Effector CD4-positive, alpha-beta T cell (primary cell): Measurements from ENCODE around the gene STXBP5.
"Not testable (repeated sequence)": the region's sequence is repeated elsewhere in the genome, so short reads cannot be mapped to it uniquely, and the experiment has no call there.

Source experiments
- DNase-seq: peaks from one replicate; pipeline ENCODE4 v3.0.0-alpha.2; 2020

Gene STXBP5

DNA sequence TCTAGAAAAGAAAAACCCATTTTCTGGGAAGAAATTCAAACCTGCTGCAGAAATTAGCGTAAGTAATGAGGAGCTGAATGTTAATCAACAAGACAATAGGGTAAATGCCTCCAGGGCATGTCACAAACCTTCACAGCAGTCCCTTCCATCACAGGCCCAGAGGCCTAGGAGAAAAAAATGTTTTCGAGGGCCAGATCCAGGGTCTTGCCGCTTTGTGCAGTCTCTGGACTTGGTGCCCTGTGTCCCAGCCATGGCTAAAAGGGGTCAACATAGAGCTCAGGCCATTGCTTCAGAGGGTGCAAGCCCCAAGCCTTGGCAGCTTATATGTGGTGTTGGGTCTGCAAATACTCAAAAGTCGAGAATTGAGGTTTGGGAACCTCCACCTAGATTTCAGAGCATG, 99.8 kb downstream of the STXBP5 start:
- DNase-seq = no peak

DNA sequence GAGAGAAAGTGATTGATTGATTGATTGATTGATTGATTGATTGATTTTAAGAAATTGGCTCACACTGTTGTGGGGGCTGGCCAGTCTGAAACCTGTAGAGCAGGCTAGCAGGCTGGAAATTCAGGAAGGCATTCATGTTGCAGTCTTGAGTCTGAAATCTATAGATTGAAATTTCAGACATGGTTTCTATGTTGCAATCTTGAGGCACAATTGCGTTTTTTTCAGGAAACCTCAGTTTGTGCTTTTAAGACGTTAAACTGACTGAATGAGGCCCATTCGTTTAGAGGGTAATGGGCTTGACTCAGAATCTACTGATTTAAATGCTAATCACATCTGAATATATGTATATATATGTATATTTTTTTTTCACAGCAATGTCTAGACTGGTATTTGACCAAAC, 106.3 kb downstream of the STXBP5 start:
- DNase-seq = no peak

DNA sequence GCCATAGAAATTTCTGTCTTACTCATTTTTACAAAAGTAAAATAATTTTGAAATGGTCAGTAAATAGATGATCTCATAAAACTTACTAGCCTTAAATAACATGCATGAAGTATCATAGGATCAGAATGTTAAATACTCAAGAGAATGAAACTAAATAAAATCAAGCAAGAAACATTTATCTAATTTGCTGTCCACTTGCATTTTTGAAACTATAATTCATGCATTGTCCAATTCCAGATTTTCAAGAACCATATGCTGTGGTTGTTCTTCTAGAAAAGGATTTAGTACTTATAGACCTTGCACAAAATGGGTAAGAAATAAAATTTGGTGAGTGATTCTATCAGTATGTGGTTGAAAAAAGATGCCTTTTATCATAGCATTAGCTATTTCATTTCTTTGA, 107.0 kb downstream of the STXBP5 start:
- DNase-seq = no peak

DNA sequence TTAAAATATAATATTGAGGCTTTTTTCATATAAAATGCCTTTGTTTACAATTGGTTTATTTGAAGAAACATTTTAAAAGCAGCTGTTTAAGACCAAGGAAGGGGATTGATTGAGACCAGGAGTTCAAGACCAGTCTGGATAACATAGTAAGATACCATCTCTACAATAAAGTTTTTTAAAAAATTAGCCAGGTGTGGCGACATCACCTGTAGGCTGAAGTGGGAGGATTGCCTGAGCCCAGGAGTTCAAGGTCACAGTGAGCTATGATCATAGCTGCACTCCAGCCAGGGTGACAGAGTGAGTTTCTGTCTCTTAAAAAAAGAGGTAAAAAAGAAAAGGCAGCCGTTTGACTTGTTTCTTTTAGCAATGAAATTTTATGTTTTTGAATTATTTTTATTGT, 117.0 kb downstream of the STXBP5 start:
- DNase-seq = no peak

DNA sequence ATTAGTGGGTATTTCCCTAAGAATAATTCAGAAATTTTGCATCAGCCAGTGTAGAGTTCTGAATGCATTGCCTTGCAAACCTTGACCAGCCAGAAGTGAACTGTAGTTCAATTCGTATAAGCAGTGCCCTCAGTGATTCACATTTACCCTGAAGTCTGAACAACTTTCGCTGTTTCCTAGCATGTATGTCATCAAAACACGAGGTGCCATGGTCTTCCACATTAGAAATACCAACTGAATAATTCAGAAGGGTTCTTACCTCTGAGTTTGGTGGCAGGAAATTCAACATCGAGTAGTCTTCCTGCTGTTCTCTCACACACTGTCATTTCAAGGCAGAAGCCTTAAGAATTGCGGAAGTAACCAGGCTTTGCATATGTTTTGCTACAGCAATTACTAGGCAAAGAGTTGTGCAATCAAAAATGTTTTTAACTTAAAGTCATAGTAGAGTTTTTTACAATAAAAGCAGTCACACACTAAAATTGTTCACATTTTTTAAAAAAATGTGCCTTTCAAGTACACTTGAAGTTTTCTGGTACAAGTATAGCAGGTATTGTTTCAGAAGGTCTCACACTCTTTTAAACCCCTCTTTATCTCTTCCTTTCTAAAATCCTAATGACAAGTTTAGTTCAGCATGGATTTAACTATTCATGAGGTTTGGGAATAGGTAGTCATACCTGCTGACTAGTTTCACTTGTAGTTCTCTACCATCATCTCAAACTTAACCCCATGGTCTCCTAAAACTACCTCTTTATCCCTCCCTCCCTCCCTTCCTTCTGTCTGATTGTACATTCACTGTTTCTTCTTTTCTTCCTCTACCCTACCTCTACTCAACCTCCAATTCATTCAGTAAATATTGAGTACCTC, 118.3 kb downstream of the STXBP5 start:
- no peak for DNase-seq

DNA sequence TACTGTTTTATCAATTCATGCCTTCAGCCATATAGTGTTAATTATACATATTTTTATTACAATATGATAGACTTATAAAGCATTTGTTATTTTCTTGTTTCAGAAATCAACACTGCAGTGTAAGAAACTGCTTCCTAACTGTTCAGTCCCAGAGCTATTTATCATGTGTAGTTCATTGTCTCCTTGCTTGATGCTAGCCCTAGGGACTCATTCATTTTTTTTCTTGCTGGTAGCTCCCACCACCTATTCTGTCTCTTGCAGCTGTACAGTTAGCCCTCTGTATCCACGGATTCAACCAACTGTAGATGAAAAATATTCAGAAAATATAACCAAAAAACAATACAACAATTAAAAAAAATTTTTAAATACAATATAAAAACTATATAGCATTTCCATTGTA, 121.3 kb downstream of the STXBP5 start:
- DNase-seq = no peak

DNA sequence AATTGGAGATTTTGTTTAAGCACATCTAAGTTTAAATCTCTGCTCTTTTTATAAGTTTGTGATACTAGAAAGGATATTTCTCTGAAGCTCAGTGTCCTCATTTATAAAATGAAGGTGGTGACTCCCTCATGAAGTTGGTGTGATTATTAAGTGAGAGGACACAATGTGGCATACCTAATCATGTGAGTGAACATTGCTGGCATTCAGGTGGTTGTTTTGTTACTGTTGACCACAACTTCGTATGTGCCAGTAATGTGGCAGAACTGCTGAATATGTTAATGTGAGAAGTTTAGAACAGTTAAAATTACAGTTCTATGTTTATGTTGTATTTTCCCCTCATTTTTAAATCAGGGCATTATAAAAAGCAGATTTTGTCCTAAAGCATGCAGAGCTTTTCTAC, 127.2 kb downstream of the STXBP5 start:
- DNase-seq = no peak

DNA sequence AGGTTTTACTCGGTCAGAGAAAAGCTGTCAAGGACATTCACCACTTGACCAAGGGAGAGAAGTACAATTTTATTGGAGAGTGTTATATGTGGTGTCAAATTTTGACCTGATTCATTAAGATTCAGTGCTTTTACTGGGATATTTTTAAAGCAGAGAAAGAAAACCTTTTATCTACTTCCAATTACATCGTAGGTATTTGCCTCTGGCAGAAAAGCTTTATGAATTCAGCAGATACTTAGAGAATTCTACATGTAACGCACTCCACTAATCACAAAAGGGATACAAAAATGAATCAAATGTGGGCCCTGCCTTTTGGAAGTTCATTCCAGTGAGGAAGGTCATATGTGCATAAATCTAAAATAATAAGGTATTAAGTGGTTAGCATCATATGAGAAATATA, 133.7 kb downstream of the STXBP5 start:
- no peak for DNase-seq

DNA sequence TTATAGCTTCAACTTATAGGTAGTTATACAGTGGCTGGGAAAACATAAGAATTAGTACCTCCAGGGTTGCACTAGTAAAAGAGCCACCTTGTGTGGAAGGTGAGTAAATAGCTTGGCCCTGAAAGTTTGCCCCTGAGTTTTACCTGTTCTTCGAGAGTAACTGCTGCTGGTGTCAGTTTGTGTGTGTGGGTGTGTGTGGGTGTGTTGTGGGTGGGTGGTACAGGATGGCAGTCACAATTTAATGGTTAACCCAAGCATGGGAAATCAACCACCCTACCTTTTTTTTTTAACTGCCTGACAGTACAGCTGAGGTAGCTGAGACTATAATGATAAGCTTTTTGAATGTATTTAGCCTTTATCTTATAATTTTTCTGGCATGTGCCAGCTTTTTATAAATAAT, 137.3 kb downstream of the STXBP5 start:
- no peak for DNase-seq

DNA sequence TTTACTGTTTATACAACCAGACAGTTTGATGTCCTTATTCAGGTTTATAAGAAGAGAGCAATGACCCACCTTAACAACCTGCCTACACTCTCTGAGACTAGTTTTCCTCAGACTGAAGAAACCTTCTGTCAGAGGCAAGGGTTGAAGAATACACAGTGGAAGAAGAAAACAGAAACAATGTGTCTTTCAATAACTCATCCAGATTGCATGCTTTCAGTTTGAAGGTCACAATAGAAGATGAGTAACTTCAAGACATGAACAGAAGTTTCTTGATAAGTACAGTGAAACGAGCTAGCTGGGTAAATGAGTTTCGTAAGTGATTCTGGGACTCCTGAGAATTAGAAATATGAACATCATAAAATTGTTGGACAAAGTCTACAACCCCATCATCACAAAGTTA, 141.7 kb downstream of the STXBP5 start:
- no peak for DNase-seq

DNA sequence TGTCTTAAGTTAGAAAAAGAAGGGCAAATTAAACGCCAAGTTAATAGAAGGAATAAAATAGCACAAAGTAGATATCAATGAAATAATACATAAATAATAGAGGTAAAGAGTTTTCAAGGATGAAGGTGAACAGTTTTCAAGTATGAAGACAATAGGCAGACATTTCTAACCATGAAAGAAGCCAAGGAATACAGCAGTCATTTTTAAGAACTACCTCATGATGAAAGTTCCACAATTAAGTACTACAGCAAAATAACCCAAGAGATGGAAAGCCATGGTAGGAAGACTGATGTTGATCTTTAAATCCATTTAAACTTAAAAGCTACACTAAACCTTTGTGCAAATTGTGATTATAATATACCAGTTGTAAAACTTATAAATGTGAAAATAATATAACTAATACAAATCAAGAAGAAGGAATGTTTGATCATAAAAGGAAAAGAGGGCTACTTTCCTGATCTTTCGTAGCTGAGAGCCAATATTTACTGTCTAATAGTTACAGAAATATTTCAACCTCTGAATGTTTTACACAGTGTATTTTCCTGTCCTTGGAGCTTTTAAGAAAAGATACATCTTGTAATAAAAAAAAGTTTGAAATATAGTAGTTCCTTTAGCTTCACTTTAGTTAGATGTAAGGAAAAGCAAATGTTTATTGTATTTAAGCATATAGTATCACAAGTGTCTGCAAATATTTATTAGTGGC, 143.1 kb downstream of the STXBP5 start:
- DNase-seq = no peak

DNA sequence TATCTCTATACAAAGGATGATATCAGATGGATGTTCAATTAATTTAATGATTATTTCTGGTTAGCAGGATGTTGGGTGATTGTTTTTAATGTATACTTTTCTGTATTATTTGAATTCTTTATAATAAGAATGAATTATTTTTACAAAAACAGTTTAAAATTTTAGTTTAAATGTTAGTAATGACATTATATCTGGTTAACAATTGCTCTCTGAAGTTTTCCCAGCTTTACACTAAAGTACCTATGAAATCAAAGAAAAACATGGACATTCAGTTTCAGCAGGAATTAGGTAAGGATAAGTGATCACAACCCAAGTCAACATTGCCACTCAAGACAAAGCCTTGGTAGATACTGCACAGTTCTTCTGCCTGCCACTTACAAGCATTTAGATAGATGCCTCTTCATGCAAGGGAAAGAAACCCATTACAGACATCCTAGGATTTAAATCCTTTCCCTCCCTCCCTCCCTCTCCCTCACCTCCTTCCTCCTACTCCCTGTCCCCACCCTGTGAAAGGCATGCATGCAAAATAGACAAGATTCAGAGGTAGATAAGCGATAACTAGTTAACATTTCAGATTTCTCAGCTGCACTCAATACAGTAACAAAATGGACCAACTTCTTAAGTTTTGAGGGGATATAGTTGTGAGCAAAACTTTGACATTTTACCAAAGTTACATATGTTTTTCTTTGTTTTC, 143.8 kb downstream of the STXBP5 start:
- no peak for DNase-seq

DNA sequence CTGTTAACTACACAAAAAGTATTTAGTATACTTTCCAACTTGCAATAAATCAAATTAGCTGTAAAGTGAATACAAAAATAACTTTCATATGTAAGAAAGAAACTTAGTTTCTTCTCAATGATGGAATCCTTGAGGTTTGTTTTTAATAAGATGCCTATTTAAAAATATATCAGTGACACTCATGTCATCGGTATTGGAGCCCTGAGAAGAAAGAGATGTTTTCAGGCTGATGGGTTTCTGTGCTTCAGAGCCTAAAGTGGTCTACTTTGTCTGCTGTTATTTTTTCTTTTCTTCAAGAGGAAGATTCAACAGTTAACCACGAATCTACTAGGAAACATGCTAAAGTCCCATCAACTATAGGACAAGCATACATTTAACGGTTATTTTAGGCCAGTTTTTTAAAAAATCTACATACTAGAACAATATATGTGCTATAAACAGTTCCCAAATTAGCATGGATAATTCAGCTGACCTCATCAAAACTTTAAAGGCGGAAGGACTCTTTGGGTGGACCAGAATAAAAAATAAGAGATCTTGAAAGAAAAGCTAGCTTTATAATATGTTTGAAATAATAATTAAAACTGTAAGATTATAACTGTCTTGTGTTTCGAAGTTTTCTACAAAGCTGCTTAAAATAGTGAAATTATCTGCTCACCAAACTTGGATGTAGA, 157.2 kb downstream of the STXBP5 start:
- no peak for DNase-seq

DNA sequence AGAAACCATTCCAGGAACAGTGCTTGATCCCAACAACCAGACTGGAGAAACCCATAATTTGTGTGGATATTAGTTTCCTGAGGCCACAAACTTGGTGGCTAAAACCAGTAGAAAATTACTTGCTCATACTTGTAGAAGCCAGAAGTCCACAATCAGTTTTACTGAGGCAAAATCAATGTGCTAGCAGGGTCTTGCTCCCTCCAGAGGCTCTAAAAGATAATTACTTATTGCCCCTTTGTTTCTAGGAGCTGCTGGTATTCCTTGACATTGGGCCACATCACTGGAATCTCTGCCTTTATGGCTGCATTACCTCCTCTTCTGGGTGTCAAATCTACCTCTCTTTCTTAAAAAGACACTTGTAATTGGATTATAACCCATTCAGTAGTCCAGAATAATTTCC, 162.1 kb downstream of the STXBP5 start:
- DNase-seq = no peak

DNA sequence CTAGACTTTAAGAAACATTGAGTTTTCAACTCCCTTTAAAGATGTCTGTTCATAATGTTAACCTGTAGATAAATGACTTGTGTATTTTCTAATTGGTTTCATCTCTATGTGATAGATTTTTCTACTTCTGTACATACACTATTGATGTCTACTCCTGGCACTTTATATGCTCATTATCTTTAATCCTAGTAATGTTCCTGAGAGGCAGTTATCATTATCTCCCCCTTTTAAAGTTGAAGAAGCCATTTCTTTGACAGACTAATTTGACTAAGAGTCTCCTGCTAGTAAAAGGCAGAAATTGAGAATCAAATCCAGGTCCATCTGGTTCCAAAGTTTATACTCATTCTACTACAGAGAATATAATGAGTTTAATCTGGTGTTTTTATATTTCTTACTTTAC, 167.1 kb downstream of the STXBP5 start:
- no peak for DNase-seq

DNA sequence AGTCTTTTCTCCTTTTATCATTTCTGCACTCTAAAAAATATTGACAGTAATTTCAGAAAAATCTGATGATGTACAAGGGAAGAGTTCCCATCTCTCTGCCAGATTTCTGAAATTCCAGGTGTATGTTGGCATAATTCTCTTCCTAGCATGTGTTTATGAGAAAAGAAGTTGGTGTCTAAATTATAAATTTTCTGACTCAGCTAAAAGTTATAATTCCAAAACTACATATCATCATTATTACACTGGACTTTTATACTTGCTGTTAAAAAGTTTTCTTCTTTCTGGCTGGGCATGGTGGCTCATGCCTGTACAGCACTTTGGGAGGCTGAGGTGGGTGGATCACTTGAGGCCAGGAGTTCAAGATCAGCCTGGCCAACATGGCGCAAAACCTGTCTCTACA, 168.6 kb downstream of the STXBP5 start:
- DNase-seq = no peak

DNA sequence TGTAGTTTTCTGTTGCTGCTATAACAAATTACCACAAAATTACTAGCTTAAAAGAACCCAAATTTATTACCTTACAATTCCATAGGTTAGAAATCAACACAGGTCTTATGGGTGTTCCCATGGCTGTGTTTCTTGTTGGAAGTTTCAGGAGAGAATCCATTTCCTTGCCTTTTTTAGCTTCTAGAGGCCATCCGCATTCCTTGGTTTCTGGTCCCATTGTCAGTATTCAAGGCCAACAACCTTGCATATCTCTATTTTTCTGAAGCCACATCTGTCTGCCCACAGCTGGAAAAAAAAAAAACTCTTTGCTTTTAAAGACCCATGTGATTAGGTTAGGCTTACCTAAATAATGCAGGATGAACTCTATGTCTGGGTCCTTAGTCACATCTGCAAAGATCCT, 174.6 kb downstream of the STXBP5 start:
- DNase-seq = no peak

DNA sequence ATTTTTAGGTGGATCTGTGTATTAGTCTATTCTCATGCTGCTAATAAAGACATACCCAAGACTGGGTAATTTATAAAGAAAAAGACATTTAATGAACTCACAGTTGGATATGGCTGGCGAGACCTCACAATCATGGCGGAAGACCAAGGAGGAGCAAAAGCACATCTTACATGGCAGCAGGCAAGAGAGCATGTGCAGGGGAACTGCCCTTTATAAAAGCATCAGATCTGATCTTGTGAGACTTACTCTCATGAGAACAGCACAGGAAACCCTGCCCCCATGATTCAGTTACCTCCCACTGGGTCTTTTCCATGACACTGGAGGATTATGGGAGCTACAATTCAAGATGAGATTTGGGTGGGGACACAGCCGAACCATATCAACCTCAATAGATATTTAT, 176.6 kb downstream of the STXBP5 start:
- DNase-seq = not testable (repeated sequence)

DNA sequence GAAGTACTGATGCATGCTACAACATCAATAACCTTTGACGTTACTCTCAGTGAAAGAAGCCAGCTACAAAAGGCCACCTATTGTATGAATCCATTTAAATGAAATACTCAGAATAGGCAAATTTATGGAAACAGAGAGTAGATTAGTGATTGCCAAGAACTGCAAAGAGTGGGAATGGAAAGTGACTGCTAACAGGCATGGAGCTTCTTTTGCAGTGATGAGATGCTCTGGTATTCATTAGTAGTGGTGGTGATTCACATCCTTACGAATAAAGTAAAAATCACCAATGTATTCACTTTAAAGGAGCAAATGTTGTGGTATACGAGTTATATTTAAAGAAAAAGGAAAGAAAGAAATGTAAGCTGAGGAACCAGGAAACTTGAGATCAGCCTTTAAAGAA, 177.5 kb downstream of the STXBP5 start:
- DNase-seq = no peak

DNA sequence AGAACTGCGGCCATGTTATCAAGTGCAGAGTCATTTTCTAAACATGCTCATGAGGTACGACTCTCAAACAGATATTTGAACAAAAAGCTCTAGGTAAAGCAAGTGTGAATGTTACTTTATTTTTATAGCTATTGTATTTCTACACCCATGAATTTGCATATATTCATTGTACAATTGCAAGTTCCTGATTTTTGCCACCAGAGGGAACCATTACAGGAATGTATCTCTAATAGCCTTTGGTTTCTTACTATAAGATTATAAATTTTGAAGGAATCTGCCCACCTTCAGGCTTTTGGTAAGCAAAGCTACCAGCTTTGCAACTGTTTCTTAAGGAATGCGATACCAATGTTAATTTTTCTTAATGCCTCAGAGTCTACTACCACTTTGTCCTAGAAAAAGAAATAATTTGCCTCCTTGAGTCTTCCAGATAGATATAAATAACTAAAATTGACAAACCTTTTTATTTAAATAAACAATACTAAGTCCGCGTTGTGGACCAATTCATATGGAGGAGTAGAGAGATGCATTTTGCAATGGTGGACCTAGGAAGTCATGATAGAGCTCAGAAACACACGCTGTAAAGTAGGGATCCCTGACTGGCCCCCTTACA, 178.8 kb downstream of the STXBP5 start:
- DNase-seq = no peak

DNA sequence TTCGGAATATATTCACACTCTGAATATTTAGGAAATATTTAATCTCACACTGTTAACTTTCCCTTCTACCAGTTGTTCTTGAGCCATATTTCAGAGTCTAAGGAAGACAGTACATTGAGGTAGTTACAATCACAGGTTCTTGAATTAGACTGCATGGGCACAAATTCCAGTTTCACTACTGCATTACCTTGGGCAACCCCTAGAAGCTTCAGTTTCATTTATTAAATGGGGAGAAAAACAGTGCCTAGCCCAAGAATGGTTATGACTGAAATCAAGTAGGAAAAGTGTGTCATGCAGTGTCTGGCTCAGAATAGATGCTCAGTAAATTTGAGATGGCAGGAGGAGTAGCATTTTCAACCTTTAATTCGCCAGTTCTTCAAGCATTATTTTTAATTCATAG, 179.8 kb downstream of the STXBP5 start:
- DNase-seq = no peak

DNA sequence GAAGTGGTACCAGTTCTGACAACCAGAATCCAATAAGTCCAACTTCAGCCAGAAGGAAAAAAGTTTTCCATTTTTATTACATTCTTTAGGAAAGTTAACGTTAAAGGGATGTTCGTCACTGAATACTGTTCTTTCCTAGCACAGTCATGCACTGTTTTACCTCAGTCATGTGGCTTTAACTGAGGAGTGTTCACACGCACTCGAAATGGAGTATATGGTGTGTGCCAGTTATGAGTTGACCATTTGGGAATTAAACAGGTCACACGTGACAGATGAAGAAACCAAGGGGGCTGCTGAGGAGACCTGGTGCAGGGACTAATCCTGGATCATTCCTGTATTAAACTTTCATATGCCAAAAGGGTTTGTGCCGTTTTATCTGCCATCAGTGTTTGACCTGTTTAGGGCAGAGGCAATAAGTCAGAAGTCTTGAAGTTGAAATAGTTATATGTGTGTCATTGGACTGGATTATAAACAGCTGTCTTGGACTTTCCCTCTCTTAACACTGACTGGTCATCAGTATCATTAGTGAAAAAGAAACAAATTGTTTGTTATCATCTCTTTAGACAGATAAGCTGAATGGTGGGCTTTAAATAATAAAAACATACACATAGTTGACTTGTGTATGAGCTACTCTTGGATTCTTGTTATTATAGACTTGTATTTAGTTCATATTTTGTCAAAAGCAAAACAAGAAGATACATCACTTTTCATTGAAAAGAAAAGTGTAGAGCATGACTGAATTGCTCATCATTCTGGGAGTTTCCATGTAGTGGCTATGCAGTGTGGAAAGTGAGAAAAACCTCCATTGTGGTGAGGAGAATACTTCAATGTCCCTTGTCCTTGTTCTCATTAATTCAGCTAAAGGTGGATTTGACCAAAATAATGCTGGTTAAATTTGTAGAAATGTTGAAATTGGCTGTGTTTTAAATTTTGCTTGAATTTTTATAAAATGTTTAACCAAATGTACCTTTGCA, 180.8 kb downstream of the STXBP5 start:
- DNase-seq = no peak
